Kidney (tissue), 14 donors: ENCODE results near the gene KLHL7. TPM values are rescaled to one million over a fixed set of nuclear protein-coding genes. Genes with fewer than 3 reads are reported as not detected.
A peak's percentile ranks its signal among the peaks of the same experiment; 100 is the strongest.

Source experiments
- DNase-seq, 5 donors: peaks; one replicate each; pipeline ENCODE4 v3.0.0-alpha.2; 2013 to 2020
- FAIRE-seq: peaks from 2 replicates; lab custom pipeline; 2012; peaks lifted over from hg19 to GRCh38; lab: Jason Lieb, UNC
- H3K27ac ChIP-seq, 2 donors: one replicate each; pipeline ENCODE4 v1.7.0; 2013; ENCODE audit warnings: low read depth in 2 of 2, low read length in 2 of 2, inconsistent platforms in 1 of 2
- H3K27me3 ChIP-seq: one replicate; pipeline ENCODE4 v1.7.1; 2013; ENCODE audit warnings: low read length, inconsistent platforms; ENCODE audit not compliant: control insufficient read depth, insufficient read depth
- H3K36me3 ChIP-seq, 3 donors: one replicate each; pipeline versions ENCODE4 v1.7.0 to v1.7.1; 2013; ENCODE audit warnings: low read length in 3 of 3, control low read depth in 1 of 3, inconsistent platforms in 1 of 3; ENCODE audit not compliant: insufficient read depth in 3 of 3, control insufficient read depth in 2 of 3
- H3K4me1 ChIP-seq, 3 donors: one replicate each; pipeline versions ENCODE4 v1.7.0 to v1.7.1; 2013; ENCODE audit warnings: low read length in 3 of 3, inconsistent platforms in 1 of 3, low read depth in 1 of 3; ENCODE audit not compliant: control insufficient read depth in 2 of 3, insufficient read depth in 2 of 3
- H3K4me3 ChIP-seq, 3 donors: one replicate each; pipeline versions ENCODE4 v1.7.0 to v1.8.1; 2013; ENCODE audit warnings: low read length in 3 of 3, control low read depth in 1 of 3, inconsistent platforms in 1 of 3
- H3K9ac ChIP-seq, 3 donors: one replicate each; pipeline versions ENCODE4 v1.7.0 to v1.7.1; 2013; ENCODE audit warnings: low read length in 3 of 3, control low read depth in 1 of 3, inconsistent platforms in 1 of 3
- H3K9me3 ChIP-seq, 3 donors: one replicate each; pipeline versions ENCODE4 v1.7.0 to v1.7.1; 2013; ENCODE audit warnings: low read length in 3 of 3, control low read depth in 1 of 3, inconsistent platforms in 1 of 3; ENCODE audit not compliant: control insufficient read depth in 2 of 3, insufficient read depth in 1 of 3
- CTCF ChIP-seq: IDR thresholded peaks from 3 replicates; pipeline ENCODE4 v1.5.1; 2012; ENCODE audit warnings: mild to moderate bottlenecking, moderate library complexity, borderline replicate concordance; ENCODE audit not compliant: insufficient read depth; ENCODE audit errors: extremely low read depth
- intact Hi-C: fragments of 100-400 bp; cut with DNase I; formaldehyde crosslinking; loops from one replicate; pipeline ENCODE4 v1.11.1; 2022
- polyA plus RNA-seq: library from polyadenylated mRNA; stranded (reverse); fragments of 350-450 nt; fragmentation: Illumina TruSeq; extraction: RNeasy Lipid Tissue Mini Kit (QIAGEN cat#74804); gene quantifications from one replicate; pipeline ENCODE4 v1.2.3, GENCODE V29; 2014; ENCODE audit warnings: low read depth, low replicate concordance; ENCODE audit not compliant: insufficient read depth
- total RNA-seq: library from RNA; stranded (reverse); fragmentation: NEBNext Ultra II Directional; extraction: Animal tissue kit (Norgen Biotek cat#: 25700); gene quantifications from one replicate; pipeline ENCODE4 v1.2.1, GENCODE V29; 2021
- donor health status: control.
- donor health status: control.
- donor health status: control.
- donor health status: control.
- donor health status: control.
- donor health status: DM: yes; HTN: yes; CAD: no.
- donor health status: Normal renal cell carcinoma (clear cell type).

KLHL7 gene
- total and polyA plus RNA-seq, 2 donors from 2014 or later = 13.3 to 20.6 TPM

GRCh38 chr7:23208316-23208715 is 102.7 kb downstream of the KLHL7 start:
- no peaks in the 10 kb centered on the region for H3K9me3 ChIP-seq
- H3K9ac ChIP-seq = no peak overlapping the region
- intact Hi-C loops = no loop called here
- H3K4me1 ChIP-seq = peaks cover 9 to 12% (median 10%) of the 10 kb centered on the region in 3 donors
- FAIRE-seq = no peak
- H3K36me3 ChIP-seq = no peaks in the 10 kb centered on the region
- no peak overlapping the region for H3K4me3 ChIP-seq
- no peak for TF ChIP-seq CTCF
- no peak for DNase-seq
- H3K27ac ChIP-seq = no peak overlapping the region
- no peaks in the 10 kb centered on the region for H3K27me3 ChIP-seq

- H3K9ac ChIP-seq = no peak overlapping the region
- no peak for TF ChIP-seq CTCF
- H3K27ac ChIP-seq = no peak overlapping the region
- no peak for DNase-seq
- peaks cover 9 to 11% (median 10%) of the 10 kb centered on the region in 3 donors for H3K4me1 ChIP-seq
- H3K9me3 ChIP-seq = no peaks in the 10 kb centered on the region
- FAIRE-seq = no peak
- H3K36me3 ChIP-seq = no peaks in the 10 kb centered on the region
- H3K27me3 ChIP-seq = no peaks in the 10 kb centered on the region
- no peak overlapping the region for H3K4me3 ChIP-seq
- intact Hi-C loops = no loop called here
These were observed 104.9 kb downstream of the KLHL7 start for GRCh38 chr7:23210506-23210905.

- H3K27ac ChIP-seq = peak overlapping the region in 1 of 2 donors; percentile 30
- TF ChIP-seq CTCF = no peak
- no peaks in the 10 kb centered on the region for H3K36me3 ChIP-seq
- intact Hi-C loops = no loop called here
- no peak overlapping the region for H3K9ac ChIP-seq
- peaks cover 9 to 10% (median 10%) of the 10 kb centered on the region in 3 donors for H3K4me1 ChIP-seq
- H3K4me3 ChIP-seq = peak overlapping the region; percentile 10 to 50 (median 44)
- no peaks in the 10 kb centered on the region for H3K9me3 ChIP-seq
- H3K27me3 ChIP-seq = no peaks in the 10 kb centered on the region
- DNase-seq = peak; percentile 80 to 94 (median 86)
- no peak for FAIRE-seq
These were observed 106.0 kb downstream of the KLHL7 start for GRCh38 chr7:23211589-23211988.

GRCh38 chr7:23212395-23212794 is 106.8 kb downstream of the KLHL7 start:
- Histone ChIP-seq H3K27me3 (no peaks in the 10 kb centered on the region), H3K9me3 (no peaks in the 10 kb centered on the region), H3K27ac (peak overlapping the region in 1 of 2 donors; percentile 28), H3K9ac (no peak overlapping the region), H3K36me3 (no peaks in the 10 kb centered on the region), H3K4me3 (peak overlapping the region in 1 of 3 donors; percentile 50), H3K4me1 (peaks cover 5 to 10% (median 9%) of the 10 kb centered on the region in 3 donors)
- FAIRE-seq (no peak), DNase-seq (no peak)
- no peak for TF ChIP-seq CTCF
- intact Hi-C loops = no loop called here
